Activated gamma-delta T cell treated with anti-CD3 and anti-CD28 coated beads, Interleukin-2, amount 50 U/mL, for 16 hours (primary cell): ENCODE results near the gene DNASE2.
A peak's percentile ranks its signal among the peaks of the same experiment; 100 is the strongest.
"Not testable (repeated sequence)": the region's sequence is repeated elsewhere in the genome, so short reads cannot be mapped to it uniquely, and the experiment has no call there.

Source experiments
- DNase-seq: peaks from one replicate; pipeline ENCODE4 v3.0.0-alpha.2; 2020; ENCODE audit warnings: low read depth

Gene DNASE2

GRCh38 chr19:12864143-12864542 is 17.1 kb downstream of the DNASE2 start:
- DNase-seq = no peak

GRCh38 chr19:12859546-12859945 is 21.7 kb downstream of the DNASE2 start:
- DNase-seq = no peak

- DNase-seq = no peak
These were observed 23.0 kb downstream of the DNASE2 start for GRCh38 chr19:12858041-12858928.

GRCh38 chr19:12856653-12857052 is 24.6 kb downstream of the DNASE2 start:
- DNase-seq = no peak

- peak; percentile 76 for DNase-seq
These were observed 33.8 kb downstream of the DNASE2 start for GRCh38 chr19:12847159-12848139.

DNA sequence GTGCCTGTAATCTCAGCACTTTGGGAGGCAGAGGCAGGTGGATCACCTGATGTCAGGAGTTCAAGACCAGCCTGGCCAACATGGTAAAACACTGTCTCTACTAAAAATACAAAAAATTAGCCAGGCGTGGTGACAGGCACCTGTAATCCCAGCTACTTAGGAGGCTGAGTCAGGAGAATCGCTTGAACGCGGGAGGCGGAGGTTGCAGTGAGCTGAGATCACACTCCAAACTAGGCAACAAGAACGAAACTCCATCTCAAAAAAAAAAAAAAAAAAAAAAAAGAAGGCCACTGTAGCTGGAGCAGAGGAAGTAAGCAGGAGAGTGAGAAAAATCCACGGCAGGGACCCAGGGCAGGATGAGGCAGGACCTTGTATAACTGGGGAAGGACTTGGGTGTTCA is 34.6 kb downstream of the DNASE2 start:
- not testable (repeated sequence) for DNase-seq

DNA sequence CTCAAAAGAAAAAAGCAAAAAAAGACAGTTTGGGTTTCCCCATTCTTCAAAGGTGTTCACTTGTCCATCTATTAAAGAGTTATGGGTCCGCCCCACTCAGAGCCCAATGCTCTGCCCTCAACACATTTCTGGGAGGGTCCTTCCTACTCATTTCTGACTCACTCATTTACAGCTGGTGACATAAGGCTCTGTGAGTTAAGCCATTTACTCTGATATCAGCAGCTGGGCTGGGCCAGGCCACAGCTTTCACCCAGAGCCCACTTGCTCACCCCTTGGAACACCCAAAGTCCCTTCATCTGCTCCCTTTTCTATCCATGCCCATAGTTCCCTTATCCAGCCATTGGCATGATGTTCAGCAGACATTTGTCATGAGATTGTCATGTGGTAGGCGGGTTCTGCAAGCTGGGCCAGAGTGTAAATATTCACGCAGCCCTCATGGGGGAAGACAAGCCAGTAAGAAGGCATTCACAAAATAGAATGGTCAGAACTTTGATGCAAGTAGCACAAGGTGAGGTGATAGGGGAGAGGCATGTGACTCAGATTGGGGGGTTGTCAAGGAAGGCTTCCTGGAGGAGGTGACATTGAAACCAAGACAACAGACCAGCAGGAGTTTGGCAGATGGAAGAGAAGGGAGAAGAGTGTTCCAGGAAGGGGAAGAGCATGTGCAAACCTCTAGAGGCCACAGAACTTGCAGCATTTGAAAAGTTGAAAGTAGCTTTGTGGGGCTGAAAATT is 37.1 kb downstream of the DNASE2 start:
- DNase-seq = no peak

GRCh38 chr19:12843328-12843727 is 37.9 kb downstream of the DNASE2 start:
- DNase-seq = no peak

- DNase-seq = no peak
These were observed 38.7 kb downstream of the DNASE2 start for GRCh38 chr19:12842511-12842910.

- DNase-seq = no peak
These were observed 40.2 kb downstream of the DNASE2 start for GRCh38 chr19:12841094-12841493.

DNA sequence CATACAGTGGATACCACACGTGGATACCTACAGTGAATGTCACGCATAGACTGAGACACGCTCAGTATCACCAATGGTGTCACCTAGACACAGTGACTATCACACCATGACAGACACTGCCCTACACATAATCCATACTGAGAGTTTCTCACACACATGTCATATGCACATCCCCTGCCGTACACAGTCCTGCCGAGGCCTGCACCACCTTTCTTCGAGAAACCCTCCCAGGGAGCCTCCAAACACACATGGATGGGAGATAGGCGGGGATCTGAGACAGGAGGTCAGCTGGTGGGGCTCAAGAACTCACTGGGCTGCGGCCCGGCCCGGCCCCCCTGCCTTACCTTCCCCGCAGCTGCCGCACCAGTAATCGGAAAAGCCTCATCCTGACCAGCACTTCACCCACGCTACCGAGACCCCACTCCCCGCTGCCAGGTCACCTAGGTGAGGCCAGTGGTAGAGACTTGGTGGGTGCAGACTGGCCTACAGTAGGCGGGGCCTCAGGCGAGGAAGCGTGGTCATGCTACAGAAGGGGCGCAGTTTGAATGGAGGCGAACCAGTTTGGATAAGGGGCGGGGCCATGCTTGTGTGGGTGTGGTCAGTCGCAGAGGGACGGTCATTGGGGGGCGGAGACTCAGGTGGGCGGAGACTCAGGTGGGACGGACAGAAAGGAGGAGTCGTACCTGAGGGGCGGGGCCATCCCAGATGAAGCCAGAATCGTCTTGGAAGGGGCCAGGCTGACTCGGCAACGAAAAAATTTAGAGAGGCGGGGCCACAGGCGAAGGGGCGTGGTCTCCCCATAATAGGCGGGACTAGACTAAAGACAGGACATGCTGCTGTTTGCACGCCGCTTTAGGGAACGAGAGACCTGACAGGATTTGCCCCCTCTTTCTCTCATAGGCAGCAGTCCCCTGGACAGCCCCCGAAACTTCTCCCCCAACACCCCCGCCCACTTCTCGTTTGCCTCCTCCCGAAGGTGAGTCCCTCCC is 40.9 kb downstream of the DNASE2 start:
- DNase-seq = no peak

DNA sequence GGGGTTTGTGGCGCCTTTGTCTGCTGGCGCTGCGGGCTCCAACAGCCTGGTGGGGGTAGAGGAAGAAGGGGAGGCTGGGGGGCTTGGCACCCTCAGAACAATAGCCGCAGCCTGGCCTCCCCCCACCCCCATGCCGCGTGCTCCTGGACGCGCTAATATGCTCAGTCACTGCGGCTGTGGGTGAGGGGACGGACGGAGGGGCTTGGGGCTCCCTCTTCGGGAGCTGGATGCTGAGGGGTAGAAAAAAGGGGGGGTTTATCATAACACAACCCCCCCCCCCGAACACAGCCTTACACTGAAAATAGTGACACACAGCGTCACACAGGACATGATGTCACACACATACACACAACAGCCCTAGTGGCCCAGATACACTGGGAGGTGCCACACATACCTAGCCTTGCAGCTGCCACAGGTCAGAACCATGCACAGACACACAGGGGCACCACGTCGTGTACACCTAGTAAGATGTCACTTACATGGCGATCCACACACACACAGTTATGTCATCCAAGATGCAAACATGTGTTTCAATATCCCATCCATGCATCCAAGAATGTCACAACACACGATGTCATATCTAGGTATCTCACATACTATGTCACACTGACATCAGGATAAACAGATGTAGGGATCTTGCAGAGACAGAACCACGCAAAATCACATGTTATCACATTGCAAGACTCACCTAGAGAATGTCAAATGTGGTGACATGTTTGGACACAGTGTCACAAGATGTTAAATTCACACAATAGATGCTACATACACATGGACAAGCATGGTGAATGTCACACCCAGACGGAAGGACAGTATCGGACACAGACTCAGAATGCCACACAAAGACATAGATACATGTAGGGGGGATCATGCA is 42.1 kb downstream of the DNASE2 start:
- DNase-seq = no peak

GRCh38 chr19:12838182-12838885 is 42.9 kb downstream of the DNASE2 start, which contains the start of gene MAST1:
Gene MAST1, plus strand, starts transcription at chr19:12838515. Its CDS starts 58 bp downstream, at chr19:12838573.
- DNase-seq = no peak

DNA sequence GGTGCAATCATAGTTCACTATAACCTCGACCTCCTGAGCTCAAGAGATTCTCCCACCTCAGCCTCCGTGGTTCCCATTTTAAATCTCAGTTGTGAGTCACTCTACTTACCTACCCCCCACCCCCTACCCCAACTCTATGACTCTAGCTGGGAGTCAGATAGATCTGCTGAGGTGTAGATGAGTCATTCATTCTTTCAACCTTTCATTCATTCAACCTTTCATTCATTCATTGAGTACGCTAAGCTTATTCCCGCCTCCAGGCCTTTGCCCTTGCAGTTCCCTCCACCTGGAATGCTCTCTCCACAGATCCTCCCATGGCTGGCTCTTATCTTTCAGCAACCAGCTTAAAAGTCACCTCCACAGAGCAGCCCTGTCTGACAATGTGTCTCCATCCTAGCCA is 44.0 kb downstream of the DNASE2 start:
- no peak for DNase-seq

- no peak for DNase-seq
These were observed 44.8 kb downstream of the DNASE2 start for GRCh38 chr19:12836529-12836863.

DNA sequence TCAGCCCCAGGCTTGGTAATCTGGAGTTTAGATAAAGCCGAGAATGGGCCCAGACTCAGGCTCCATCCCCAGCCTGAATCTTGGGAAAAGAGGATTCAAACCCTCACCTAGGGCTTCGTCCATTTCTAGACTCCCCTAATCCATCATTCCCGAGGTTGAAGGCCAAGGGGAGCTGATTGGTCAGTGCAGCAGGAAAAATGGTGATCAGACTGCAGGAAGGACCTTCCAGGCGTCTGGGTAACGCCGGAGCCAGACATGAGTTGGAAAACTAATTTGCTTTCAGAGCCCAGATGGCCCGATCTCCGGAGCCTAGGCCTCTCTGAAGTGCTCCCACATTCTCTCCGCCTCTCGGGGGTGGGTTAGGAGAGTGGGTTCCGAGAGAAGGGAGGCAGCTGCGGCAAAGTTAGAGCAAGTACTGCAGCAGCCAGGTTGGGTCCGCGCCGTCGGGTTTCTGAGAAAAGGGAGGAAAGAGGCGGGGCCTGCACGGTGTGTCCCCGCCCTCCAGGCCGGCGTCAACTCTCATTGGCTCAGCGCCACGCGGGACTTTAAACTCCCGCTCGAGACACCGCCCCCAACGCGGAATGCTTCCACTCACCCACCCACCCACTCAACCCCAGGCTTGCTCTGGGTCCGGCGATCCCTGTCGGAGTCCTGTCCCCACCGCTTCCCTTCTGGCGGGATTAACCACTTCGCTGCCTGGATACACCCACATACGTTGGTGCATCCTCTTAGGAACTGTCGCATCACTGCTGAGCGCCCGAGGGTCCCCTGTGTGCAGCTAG is 46.1 kb downstream of the DNASE2 start:
- DNase-seq = no peak

GRCh38 chr19:12834566-12834943 is 46.7 kb downstream of the DNASE2 start, which contains the start of gene RTBDN:
Gene RTBDN, minus strand, starts transcription at chr19:12834579. Its CDS starts 4,600 bp downstream, at chr19:12829979.
- no peak for DNase-seq
